ENCODE measurements around the gene COL28A1.

DNA sequence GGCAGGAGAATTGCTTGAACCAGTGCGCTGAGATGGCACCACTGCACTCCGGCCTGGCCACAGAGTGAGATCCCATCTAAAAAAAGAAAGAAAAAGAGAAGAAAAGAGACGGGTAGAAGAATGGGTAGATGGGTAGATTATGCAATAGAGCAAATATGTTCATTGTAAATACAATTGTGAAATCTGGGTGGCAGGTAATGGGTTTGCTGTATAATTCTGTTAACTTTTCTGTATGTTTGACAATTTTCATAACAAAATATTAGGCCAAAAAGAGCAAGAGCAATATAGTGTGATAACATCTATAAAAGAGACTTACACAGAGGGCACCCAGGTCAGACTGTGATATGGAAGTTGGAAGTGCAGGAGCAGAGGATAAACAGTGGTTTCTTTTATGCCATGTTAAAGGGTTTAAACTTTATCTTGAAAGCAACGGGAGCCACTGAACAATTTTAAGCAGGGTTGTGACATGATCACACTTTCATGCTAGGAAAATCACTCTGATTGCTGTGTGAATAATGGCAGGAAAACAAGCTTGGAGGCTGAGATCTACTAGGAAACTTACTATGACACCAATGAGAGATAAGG, 6.7 kb upstream of the COL28A1 start:
- TF ChIP-seq, protein P1, sequence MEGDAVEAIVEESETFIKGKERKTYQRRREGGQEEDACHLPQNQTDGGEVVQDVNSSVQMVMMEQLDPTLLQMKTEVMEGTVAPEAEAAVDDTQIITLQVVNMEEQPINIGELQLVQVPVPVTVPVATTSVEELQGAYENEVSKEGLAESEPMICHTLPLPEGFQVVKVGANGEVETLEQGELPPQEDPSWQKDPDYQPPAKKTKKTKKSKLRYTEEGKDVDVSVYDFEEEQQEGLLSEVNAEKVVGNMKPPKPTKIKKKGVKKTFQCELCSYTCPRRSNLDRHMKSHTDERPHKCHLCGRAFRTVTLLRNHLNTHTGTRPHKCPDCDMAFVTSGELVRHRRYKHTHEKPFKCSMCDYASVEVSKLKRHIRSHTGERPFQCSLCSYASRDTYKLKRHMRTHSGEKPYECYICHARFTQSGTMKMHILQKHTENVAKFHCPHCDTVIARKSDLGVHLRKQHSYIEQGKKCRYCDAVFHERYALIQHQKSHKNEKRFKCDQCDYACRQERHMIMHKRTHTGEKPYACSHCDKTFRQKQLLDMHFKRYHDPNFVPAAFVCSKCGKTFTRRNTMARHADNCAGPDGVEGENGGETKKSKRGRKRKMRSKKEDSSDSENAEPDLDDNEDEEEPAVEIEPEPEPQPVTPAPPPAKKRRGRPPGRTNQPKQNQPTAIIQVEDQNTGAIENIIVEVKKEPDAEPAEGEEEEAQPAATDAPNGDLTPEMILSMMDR (IDR thresholded peaks at IDR 0.05), result no peak
- no peak for TF ChIP-seq EP300 (IDR thresholded peaks at IDR 0.05)
- TF ChIP-seq POLR2A (IDR thresholded peaks at IDR 0.05; ENCODE audit: low read depth), result no peak
- TF ChIP-seq POLR2AphosphoS5 (IDR thresholded peaks at IDR 0.05), result no peak
